GM18502 (cell line): ENCODE results near the gene ZDHHC24.
A peak's percentile ranks its signal among the peaks of the same experiment; 100 is the strongest.

Experiments
- ATAC-seq: cut with Tn5 transposase; IDR thresholded peaks from one replicate; pipeline ENCODE4 v1.9.1; 2021; ENCODE audit warnings: mild to moderate bottlenecking; ENCODE audit not compliant: unreplicated experiment, poor library complexity

ZDHHC24 gene

GRCh38 chr11:66509131-66509561, 36.7 kb downstream of the ZDHHC24 start:
- no peak for ATAC-seq

- ATAC-seq, result no peak
Observed at GRCh38 chr11:66505276-66505816, 40.5 kb downstream of the ZDHHC24 start.

- no peak for ATAC-seq
Observed at GRCh38 chr11:66498506-66498905, 47.3 kb downstream of the ZDHHC24 start.

GRCh38 chr11:66497206-66497605, 48.6 kb downstream of the ZDHHC24 start:
- no peak for ATAC-seq

GRCh38 chr11:66495401-66495854, 50.4 kb downstream of the ZDHHC24 start:
- ATAC-seq, result no peak

GRCh38 chr11:66494935-66495334, 50.9 kb downstream of the ZDHHC24 start:
- ATAC-seq, result no peak

GRCh38 chr11:66494458-66494857, 51.4 kb downstream of the ZDHHC24 start:
- no peak for ATAC-seq

- ATAC-seq, result no peak
Observed at GRCh38 chr11:66493130-66493529, 52.7 kb downstream of the ZDHHC24 start.

GRCh38 chr11:66492161-66492865, 53.5 kb downstream of the ZDHHC24 start:
- ATAC-seq, result no peak

- ATAC-seq, result no peak
Observed at GRCh38 chr11:66491315-66491935, 54.4 kb downstream of the ZDHHC24 start.

- ATAC-seq, result no peak
Observed at GRCh38 chr11:66489636-66490035, 56.2 kb downstream of the ZDHHC24 start.

GRCh38 chr11:66488957-66489356, 56.9 kb downstream of the ZDHHC24 start:
- ATAC-seq, result no peak

GRCh38 chr11:66484806-66485380, 61.0 kb downstream of the ZDHHC24 start:
- ATAC-seq, result no peak

- peak; percentile 89 for ATAC-seq
Observed at GRCh38 chr11:66480117-66480938, 65.5 kb downstream of the ZDHHC24 start, which contains the start of gene DPP3. TSS of gene DPP3 (plus strand) at chr11:66480434. CDS start at chr11:66482201, 1,767 bp downstream.

- no peak for ATAC-seq
Observed at GRCh38 chr11:66479394-66480116, 66.3 kb downstream of the ZDHHC24 start.

- no peak for ATAC-seq
Observed at GRCh38 chr11:66478729-66479393, 67.0 kb downstream of the ZDHHC24 start.

GRCh38 chr11:66477263-66478201, 68.3 kb downstream of the ZDHHC24 start:
- no peak for ATAC-seq

GRCh38 chr11:66476841-66477251, 69.0 kb downstream of the ZDHHC24 start:
- no peak for ATAC-seq
